Tibial artery (tissue), 4 donors: Measurements from ENCODE around the gene CARD14.

ENCODE experiments used
- DNase-seq, 2 donors: peaks; one replicate each; pipeline ENCODE4 v3.0.0-alpha.2; 2019
- H3K27ac ChIP-seq, 2 donors: fragments of 200-600 bp; sonication (generic) in 1 of 2; 1 replicate in 1 of 2; 2 replicates in 1 of 2; pipeline ENCODE4 v1.5.1; 2018 to 2019; ENCODE audit warnings: mild to moderate bottlenecking in 1 of 2
- H3K27me3 ChIP-seq, 2 donors: fragments of 200-600 bp; sonication (generic) in 1 of 2; one replicate each; pipeline versions ENCODE4 v1.5.1 to v1.6.0; 2016 to 2019
- H3K36me3 ChIP-seq, 3 donors: fragments of 200-600 bp; sonication (generic) in 2 of 3; one replicate each; pipeline ENCODE4 v1.5.1; 2016 to 2019; ENCODE audit warnings: mild to moderate bottlenecking in 2 of 3
- H3K4me1 ChIP-seq, 4 donors: fragments of 200-600 bp; sonication (generic) in 2 of 4; 1 replicate in 3 of 4; 2 replicates in 1 of 4; pipeline ENCODE4 v1.5.1; 2016 to 2019
- H3K4me3 ChIP-seq, 2 donors: fragments of 200-600 bp; sonication (generic) in 1 of 2; 1 replicate in 1 of 2; 2 replicates in 1 of 2; pipeline ENCODE4 v1.5.1; 2018 to 2019; ENCODE audit warnings: mild to moderate bottlenecking in 2 of 2
- H3K9me3 ChIP-seq, 3 donors: fragments of 200-600 bp; sonication (generic) in 1 of 3; one replicate each; pipeline ENCODE4 v1.5.1; 2016 to 2019
- CTCF ChIP-seq, 2 experiments: fragments of 200-600 bp in 1 of 2; fragments of 450-650 bp in 1 of 2; IDR thresholded peaks; one replicate each; pipeline ENCODE4 v1.5.1; 2017 to 2019; ENCODE audit warnings: antibody characterized with exemption in 2 of 2, mild to moderate bottlenecking in 1 of 2, moderate library complexity in 1 of 2
- intact Hi-C: fragments of 100-400 bp; cut with DNase I; formaldehyde crosslinking; loops from one replicate; pipeline ENCODE4 v1.15.0; 2023; ENCODE audit warnings: low total_unique reads

The CARD14 gene

GRCh38 chr17:80232438-80232837 lies 62.6 kb downstream of the CARD14 start:
- peaks cover 0 to 24% (median 19%) of the 10 kb centered on the region in 3 donors for H3K9me3 ChIP-seq
- peaks cover 44 to 89% (median 83%) of the 10 kb centered on the region in 3 donors for H3K36me3 ChIP-seq

GRCh38 chr17:80233202-80233601 lies 63.4 kb downstream of the CARD14 start:
- intact Hi-C loops, result no loop called here
- Histone ChIP-seq H3K27me3 (no peaks in the 10 kb centered on the region), H3K4me1 (no peaks in the 10 kb centered on the region), H3K9me3 (peaks cover 0 to 24% (median 19%) of the 10 kb centered on the region in 3 donors), H3K27ac (no peak overlapping the region), H3K4me3 (no peak overlapping the region), H3K36me3 (peaks cover 50 to 89% (median 83%) of the 10 kb centered on the region in 3 donors)
- TF ChIP-seq CTCF (IDR thresholded peaks at IDR 0.05), result no peak
- DNase-seq, result no peak

More at GRCh38 chr17:80232438-80232837, 62.6 kb downstream of the CARD14 start:
- intact Hi-C loops, result no loop called here
- Histone ChIP-seq H3K4me1 (no peaks in the 10 kb centered on the region), H3K27me3 (no peaks in the 10 kb centered on the region), H3K27ac (no peak overlapping the region), H3K4me3 (no peak overlapping the region)
- TF ChIP-seq CTCF (IDR thresholded peaks at IDR 0.05), result no peak
- no peak for DNase-seq

- Histone ChIP-seq H3K4me3 (no peak overlapping the region), H3K27me3 (no peaks in the 10 kb centered on the region), H3K4me1 (no peaks in the 10 kb centered on the region), H3K9me3 (peaks cover 0 to 17% (median 15%) of the 10 kb centered on the region in 3 donors), H3K36me3 (peaks cover 54 to 86% (median 65%) of the 10 kb centered on the region in 3 donors), H3K27ac (no peak overlapping the region)
- TF ChIP-seq CTCF (IDR thresholded peaks at IDR 0.05), result no peak
- DNase-seq, result no peak
- intact Hi-C loops, result no loop called here
These were observed 67.1 kb downstream of the CARD14 start for GRCh38 chr17:80236911-80237310.

GRCh38 chr17:80237386-80237785 lies 67.6 kb downstream of the CARD14 start:
- H3K27me3 ChIP-seq, result no peaks in the 10 kb centered on the region
- no peak for DNase-seq
- peaks cover 0 to 12% (median 10%) of the 10 kb centered on the region in 3 donors for H3K9me3 ChIP-seq
- no peaks in the 10 kb centered on the region for H3K4me1 ChIP-seq
- no peak for TF ChIP-seq CTCF (IDR thresholded peaks at IDR 0.05)
- H3K27ac ChIP-seq, result no peak overlapping the region
- intact Hi-C loops, result no loop called here
- H3K4me3 ChIP-seq, result no peak overlapping the region
- peaks cover 55 to 86% (median 65%) of the 10 kb centered on the region in 3 donors for H3K36me3 ChIP-seq

DNA sequence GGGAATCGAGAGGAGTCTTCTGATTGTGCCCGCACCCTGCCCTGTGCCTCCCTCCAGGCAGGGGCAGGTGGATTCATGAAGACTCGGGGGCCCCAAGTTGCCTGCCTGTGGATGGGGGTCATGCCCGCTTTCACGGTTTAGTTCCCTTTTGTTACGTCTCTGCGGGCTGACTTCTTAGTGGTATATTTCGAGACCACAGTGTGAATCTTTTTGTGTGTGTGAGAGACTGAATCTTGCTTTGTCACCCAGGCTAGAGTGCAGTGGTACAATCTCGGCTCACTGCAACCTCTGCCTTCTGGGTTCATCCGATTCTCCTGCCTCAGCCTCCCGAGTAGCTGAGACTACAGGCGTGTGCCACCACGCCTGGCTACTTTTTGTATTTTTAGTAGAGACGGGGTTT lies 72.7 kb downstream of the CARD14 start:
- no peak for TF ChIP-seq CTCF (IDR thresholded peaks at IDR 0.05)

More for the DNA sequence above, 72.7 kb downstream of the CARD14 start:
- Histone ChIP-seq H3K36me3 (peaks cover 56 to 91% (median 70%) of the 10 kb centered on the region in 3 donors), H3K27me3 (no peaks in the 10 kb centered on the region), H3K27ac (no peak overlapping the region), H3K4me1 (no peaks in the 10 kb centered on the region), H3K9me3 (no peaks in the 10 kb centered on the region), H3K4me3 (no peak overlapping the region)
- DNase-seq, result no peak
- intact Hi-C loops, result no loop called here
